H9 (cell line): ENCODE results near the gene KLK3. TPM values are rescaled to one million over a fixed set of nuclear protein-coding genes. Genes with fewer than 3 reads are reported as not detected.

Experiments used
- DNase-seq: peaks from one replicate; pipeline ENCODE4 v3.0.0-alpha.2; 2017
- H2AFZ ChIP-seq: one replicate; pipeline ENCODE4 v1.6.1; 2013; ENCODE audit warnings: mild to moderate bottlenecking, low read length, control low read depth, moderate library complexity
- H2AK5ac ChIP-seq: 2 replicates; pipeline ENCODE4 v1.6.1; 2013; ENCODE audit warnings: low read length, control low read depth, mixed read lengths; ENCODE audit not compliant: insufficient read length
- H2BK120ac ChIP-seq: one replicate; pipeline ENCODE4 v1.6.1; 2013; ENCODE audit warnings: low read depth, mild to moderate bottlenecking, low read length, control low read depth, inconsistent platforms; ENCODE audit not compliant: poor library complexity, severe bottlenecking
- H2BK12ac ChIP-seq: 2 replicates; pipeline ENCODE4 v1.6.1; 2013; ENCODE audit warnings: low read length, control low read depth, mixed read lengths, low read depth; ENCODE audit not compliant: insufficient read length
- H2BK15ac ChIP-seq: 2 replicates; pipeline ENCODE4 v1.6.1; 2013; ENCODE audit warnings: low read depth, low read length, control low read depth
- H2BK20ac ChIP-seq: one replicate; pipeline ENCODE4 v1.6.1; 2013; ENCODE audit warnings: low read depth, mild to moderate bottlenecking, low read length, control low read depth, inconsistent platforms; ENCODE audit not compliant: poor library complexity, severe bottlenecking
- H2BK5ac ChIP-seq: 2 replicates; pipeline ENCODE4 v1.6.1; 2013; ENCODE audit warnings: low read length, control low read depth, mixed read lengths; ENCODE audit not compliant: insufficient read length
- H3K14ac ChIP-seq: 2 replicates; pipeline ENCODE4 v1.6.1; 2013; ENCODE audit warnings: low read length, control low read depth; ENCODE audit not compliant: insufficient read depth
- H3K18ac ChIP-seq: 2 replicates; pipeline ENCODE4 v1.6.1; 2013; ENCODE audit warnings: low read depth, mild to moderate bottlenecking, mixed read lengths, low read length, control low read depth; ENCODE audit not compliant: insufficient read length
- H3K23ac ChIP-seq: 2 replicates; pipeline ENCODE4 v1.6.1; 2013; ENCODE audit warnings: low read length, control low read depth, mixed read lengths, low read depth; ENCODE audit not compliant: insufficient read length
- H3K23me2 ChIP-seq: 2 replicates; pipeline ENCODE4 v1.6.1; 2013; ENCODE audit warnings: low read depth, mild to moderate bottlenecking, mixed read lengths, low read length, control low read depth; ENCODE audit not compliant: insufficient read length, poor library complexity, severe bottlenecking
- H3K27ac ChIP-seq: 2 replicates; pipeline ENCODE4 v1.5.1; 2013; ENCODE audit warnings: low read length, control low read depth, mixed read lengths, low read depth; ENCODE audit not compliant: insufficient read length
- H3K27me3 ChIP-seq: 2 replicates; pipeline ENCODE4 v1.6.1; 2013; ENCODE audit warnings: low read length, control low read depth, inconsistent platforms; ENCODE audit not compliant: insufficient read depth
- H3K4ac ChIP-seq: 2 replicates; pipeline ENCODE4 v1.6.1; 2013; ENCODE audit warnings: low read depth, mild to moderate bottlenecking, control low read depth, inconsistent platforms, low read length, moderate library complexity
- H3K4me1 ChIP-seq: 2 replicates; pipeline ENCODE4 v1.6.1; 2013; ENCODE audit warnings: low read length, control low read depth, inconsistent platforms; ENCODE audit not compliant: insufficient read depth
- H3K4me2 ChIP-seq: 2 replicates; pipeline ENCODE4 v1.6.1; 2013; ENCODE audit warnings: low read length, control low read depth, mixed read lengths; ENCODE audit not compliant: insufficient read length, insufficient read depth
- H3K56ac ChIP-seq: 2 replicates; pipeline ENCODE4 v1.6.1; 2013; ENCODE audit warnings: low read depth, mild to moderate bottlenecking, mixed read lengths, low read length, control low read depth; ENCODE audit not compliant: insufficient read length
- H3K79me1 ChIP-seq: 2 replicates; pipeline ENCODE4 v1.6.1; 2013; ENCODE audit warnings: low read depth, mild to moderate bottlenecking, moderate library complexity, low read length, control low read depth, inconsistent platforms; ENCODE audit not compliant: insufficient read depth, poor library complexity, severe bottlenecking
- H3K79me2 ChIP-seq: 2 replicates; pipeline ENCODE4 v1.6.1; 2013; ENCODE audit warnings: low read length, control low read depth, inconsistent platforms; ENCODE audit not compliant: insufficient read depth
- H3K9ac ChIP-seq: 2 replicates; pipeline ENCODE4 v1.6.1; 2013; ENCODE audit warnings: low read length, control low read depth, mixed read lengths; ENCODE audit not compliant: insufficient read length; ENCODE audit errors: extremely low read depth
- H3K9me3 ChIP-seq: one replicate; pipeline ENCODE4 v1.6.1; 2013; ENCODE audit warnings: low read depth, low read length, inconsistent platforms; ENCODE audit not compliant: control insufficient read depth
- H3T11ph ChIP-seq: one replicate; pipeline ENCODE4 v1.6.1; 2013; ENCODE audit warnings: mild to moderate bottlenecking, low read length, control low read depth, inconsistent platforms
- H4K20me1 ChIP-seq: one replicate; pipeline ENCODE4 v1.6.1; 2013; ENCODE audit not compliant: control insufficient read depth, insufficient read length, insufficient read depth
- H4K5ac ChIP-seq: 2 replicates; pipeline ENCODE4 v1.6.1; 2013; ENCODE audit warnings: low read depth, mild to moderate bottlenecking, mixed read lengths, low read length, control low read depth; ENCODE audit not compliant: insufficient read length
- H4K8ac ChIP-seq: replicated peaks from 2 replicates; pipeline ENCODE4 v1.6.1; 2013; ENCODE audit warnings: low read length, control low read depth, mixed read lengths, low read depth; ENCODE audit not compliant: insufficient read length
- H4K91ac ChIP-seq: 2 replicates; pipeline ENCODE4 v1.6.1; 2013; ENCODE audit warnings: low read depth, mild to moderate bottlenecking, moderate library complexity, mixed read lengths, low read length, control low read depth; ENCODE audit not compliant: insufficient read length
- H3K27ac Mint-ChIP-seq, 3 experiments: 2 replicates in 2 of 3; 3 replicates in 1 of 3; pipeline ENCODE4 v1.8.0; 2020 to 2021; ENCODE audit warnings: mixed read lengths in 3 of 3, mild to moderate bottlenecking in 1 of 3, moderate library complexity in 1 of 3
- H3K27me3 Mint-ChIP-seq: 2 replicates; pipeline ENCODE4 v1.8.0; 2021; ENCODE audit warnings: low read depth, mild to moderate bottlenecking, moderate library complexity, mixed read lengths
- H3K36me3 Mint-ChIP-seq, 3 experiments: 2 replicates in 2 of 3; 3 replicates in 1 of 3; pipeline ENCODE4 v1.8.0; 2020 to 2021; ENCODE audit warnings: low read depth in 3 of 3, mixed read lengths in 3 of 3; ENCODE audit not compliant: insufficient read depth in 1 of 3
- H3K4me1 Mint-ChIP-seq, 2 experiments: 2 replicates each; pipeline ENCODE4 v1.8.0; 2020; ENCODE audit warnings: mixed read lengths in 2 of 2
- H3K4me3 Mint-ChIP-seq, 2 experiments: 2 replicates in 1 of 2; 3 replicates in 1 of 2; pipeline ENCODE4 v1.8.0; 2020 to 2021; ENCODE audit warnings: mild to moderate bottlenecking in 2 of 2, mixed read lengths in 2 of 2, moderate library complexity in 1 of 2
- H3K9me3 Mint-ChIP-seq, 2 experiments: 2 replicates in 1 of 2; 3 replicates in 1 of 2; pipeline ENCODE4 v1.8.0; 2020; ENCODE audit warnings: mild to moderate bottlenecking in 2 of 2, mixed read lengths in 2 of 2, moderate library complexity in 1 of 2
- WGBS: extraction: QIAGEN DNeasy Blood & Tissue Kit; methylation state at CpG from one replicate; pipeline ENCODE4 v1.1.7; 2013; ENCODE audit warnings: missing lambda C conversion rate, low lambda C conversion rate, mixed read lengths; ENCODE audit not compliant: insufficient read length; ENCODE audit errors: extremely low coverage; 5-methylcytosine and 5-hydroxymethylcytosine counted together
- total RNA-seq: library from RNA; stranded (reverse); gene quantifications from 2 replicates; pipeline ENCODE4 v1.2.1, GENCODE V29; 2021
- TF ChIP-seq, protein P1 (sequence below): fragments of 200-600 bp; sonication (generic); conservative IDR thresholded peaks from 3 replicates; pipeline ENCODE4 v1.8.0; 2021; ENCODE audit warnings: antibody characterized with exemption, mild to moderate bottlenecking

The KLK3 gene
- total RNA-seq, 1 experiment from 2014 or later: not detected

DNA sequence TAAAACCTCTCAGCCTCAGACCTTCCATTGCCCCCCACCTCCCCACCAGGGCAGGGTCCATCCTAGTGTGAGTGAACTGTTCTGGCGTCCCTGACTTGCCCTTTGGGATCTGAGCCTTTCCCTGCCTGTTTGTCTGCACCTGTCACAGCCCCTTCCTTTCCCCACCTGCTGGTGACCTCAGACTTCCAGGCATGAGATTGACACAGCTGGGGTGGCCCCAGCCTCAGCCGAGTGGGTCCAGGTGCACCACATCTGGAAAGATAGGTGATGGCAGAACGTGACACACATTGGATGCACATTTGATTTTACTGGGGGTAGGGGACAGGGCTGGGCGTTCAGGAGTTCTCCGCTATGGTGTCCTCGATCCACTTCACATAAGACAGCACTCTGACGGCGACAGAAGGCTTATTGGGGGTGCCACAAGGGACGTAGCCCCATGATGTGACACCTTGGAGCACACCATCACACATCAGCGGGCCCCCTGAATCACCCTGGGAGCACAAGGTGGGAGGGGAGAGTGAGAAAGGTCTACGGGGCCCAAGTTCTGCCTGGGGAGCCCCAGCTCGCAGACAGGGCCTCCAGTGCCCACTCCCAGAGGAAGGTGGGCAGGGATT, 35.7 kb upstream of the KLK3 start:
- H3K27ac Mint-ChIP-seq: no peak overlapping the region
- peaks cover 0 to 2% (median 0%) of the 10 kb centered on the region in 3 experiments; a peak in 4 of 7 replicates for H3K36me3 Mint-ChIP-seq
- Histone ChIP-seq H3K23me2 (peaks cover 8% of the 10 kb centered on the region), H3K27me3 (peaks cover 12% of the 10 kb centered on the region; the same call in 1 of the 2 replicates), H2BK5ac (no peak overlapping the region), H2BK12ac (no peak overlapping the region), H2BK120ac (no peak overlapping the region), H4K91ac (no peak overlapping the region), H4K5ac (no peak overlapping the region), H3K4me1 (peaks cover 5% of the 10 kb centered on the region; the same call in 1 of the 2 replicates), H2AFZ (no peak overlapping the region), H4K20me1 (no peaks in the 10 kb centered on the region), H3K9me3 (no peaks in the 10 kb centered on the region), H3K27ac (no peak overlapping the region), H3K4ac (no peak overlapping the region), H3K23ac (no peak overlapping the region), H2BK20ac (no peak overlapping the region), H3K4me2 (peak overlapping the region; percentile 68), H2AK5ac (no peak overlapping the region), H3K14ac (no peak overlapping the region), H3K56ac (no peak overlapping the region), H4K8ac (no peak overlapping the region), H2BK15ac (no peak overlapping the region), H3T11ph (no peak overlapping the region), H3K79me2 (no peaks in the 10 kb centered on the region), H3K9ac (no peak overlapping the region), H3K18ac (no peak overlapping the region), H3K79me1 (no peaks in the 10 kb centered on the region)
- H3K4me1 Mint-ChIP-seq: peaks cover 33 to 42% of the 10 kb centered on the region in 2 experiments
- no CpG with 5 or more reads among the region's 12 CpGs for WGBS
- H3K9me3 Mint-ChIP-seq: peaks cover 3 to 4% of the 10 kb centered on the region in 2 experiments; a peak in 3 of 5 replicates
- TF ChIP-seq, protein P1, sequence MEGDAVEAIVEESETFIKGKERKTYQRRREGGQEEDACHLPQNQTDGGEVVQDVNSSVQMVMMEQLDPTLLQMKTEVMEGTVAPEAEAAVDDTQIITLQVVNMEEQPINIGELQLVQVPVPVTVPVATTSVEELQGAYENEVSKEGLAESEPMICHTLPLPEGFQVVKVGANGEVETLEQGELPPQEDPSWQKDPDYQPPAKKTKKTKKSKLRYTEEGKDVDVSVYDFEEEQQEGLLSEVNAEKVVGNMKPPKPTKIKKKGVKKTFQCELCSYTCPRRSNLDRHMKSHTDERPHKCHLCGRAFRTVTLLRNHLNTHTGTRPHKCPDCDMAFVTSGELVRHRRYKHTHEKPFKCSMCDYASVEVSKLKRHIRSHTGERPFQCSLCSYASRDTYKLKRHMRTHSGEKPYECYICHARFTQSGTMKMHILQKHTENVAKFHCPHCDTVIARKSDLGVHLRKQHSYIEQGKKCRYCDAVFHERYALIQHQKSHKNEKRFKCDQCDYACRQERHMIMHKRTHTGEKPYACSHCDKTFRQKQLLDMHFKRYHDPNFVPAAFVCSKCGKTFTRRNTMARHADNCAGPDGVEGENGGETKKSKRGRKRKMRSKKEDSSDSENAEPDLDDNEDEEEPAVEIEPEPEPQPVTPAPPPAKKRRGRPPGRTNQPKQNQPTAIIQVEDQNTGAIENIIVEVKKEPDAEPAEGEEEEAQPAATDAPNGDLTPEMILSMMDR: no peak
- peak overlapping the region; percentile 76 to 87; a peak in 4 of 5 replicates for H3K4me3 Mint-ChIP-seq
- DNase-seq: no peak
- H3K27me3 Mint-ChIP-seq: peaks cover 89% of the 10 kb centered on the region
